ENCODE measurements around the gene COX11.

- TF ChIP-seq CTCF (CRISPR knock-in tag; IDR thresholded peaks at IDR 0.05) (no peak), ZNF281 (CRISPR knock-in tag; IDR thresholded peaks at IDR 0.05; ENCODE audit: borderline replicate concordance) (no peak), HCFC1 (IDR thresholded peaks at IDR 0.05; ENCODE audit: low read depth, low read length) (no peak), REST (IDR thresholded peaks at IDR 0.05; ENCODE audit: borderline replicate concordance in 1 of 2, low read depth in 1 of 2, low read length in 2 of 2) (no peak), ETS1 (CRISPR knock-in tag; IDR thresholded peaks at IDR 0.05) (no peak), MED1 (CRISPR knock-in tag; IDR thresholded peaks at IDR 0.05) (no peak), HMGXB4 (CRISPR knock-in tag; IDR thresholded peaks at IDR 0.05; ENCODE audit: borderline replicate concordance in 1 of 2, low read depth in 1 of 2) (no peak), MAFG (CRISPR knock-in tag; IDR thresholded peaks at IDR 0.05) (no peak)
These were observed 27.2 kb downstream of the COX11 start for GRCh38 chr17:54941285-54941684.
